Loucy (cell line): ENCODE measurements around the gene PODXL.

Experiments
- CTCF ChIP-seq: fragments of 200-600 bp; sonication (generic); conservative IDR thresholded peaks from 2 replicates; pipeline ENCODE4 v1.5.1; 2014; ENCODE audit warnings: mild to moderate bottlenecking, antibody characterized with exemption, low read length
- EZH2phosphoT487 ChIP-seq: fragments of 200-600 bp; IDR thresholded peaks from 2 replicates; pipeline ENCODE4 v1.6.1; 2018; ENCODE audit warnings: antibody characterized with exemption, mild to moderate bottlenecking, moderate library complexity, borderline replicate concordance

GRCh38 chr7:131564640-131565039, 8.2 kb upstream of the PODXL start:
- TF ChIP-seq EZH2phosphoT487 (no peak), CTCF (no peak)
